GM12865 (cell line): Measurements from ENCODE around the gene NSG2.
A peak's percentile ranks its signal among the peaks of the same experiment; 100 is the strongest.

Source experiments
- DNase-seq: peaks from one replicate; pipeline ENCODE4 v3.0.0; 2010; ENCODE audit warnings: low read depth
- H3K4me3 ChIP-seq: 2 replicates; pipeline ENCODE4 v1.5.1; 2011; ENCODE audit warnings: mild to moderate bottlenecking, low read depth, low read length, control low read depth
- TF ChIP-seq, protein P1 (sequence below): IDR thresholded peaks from 2 replicates; pipeline ENCODE4 v1.5.1; 2011; ENCODE audit warnings: low read length, control low read depth, low read depth, inconsistent platforms; ENCODE audit not compliant: insufficient read depth; ENCODE audit errors: missing control alignments

The NSG2 gene

DNA sequence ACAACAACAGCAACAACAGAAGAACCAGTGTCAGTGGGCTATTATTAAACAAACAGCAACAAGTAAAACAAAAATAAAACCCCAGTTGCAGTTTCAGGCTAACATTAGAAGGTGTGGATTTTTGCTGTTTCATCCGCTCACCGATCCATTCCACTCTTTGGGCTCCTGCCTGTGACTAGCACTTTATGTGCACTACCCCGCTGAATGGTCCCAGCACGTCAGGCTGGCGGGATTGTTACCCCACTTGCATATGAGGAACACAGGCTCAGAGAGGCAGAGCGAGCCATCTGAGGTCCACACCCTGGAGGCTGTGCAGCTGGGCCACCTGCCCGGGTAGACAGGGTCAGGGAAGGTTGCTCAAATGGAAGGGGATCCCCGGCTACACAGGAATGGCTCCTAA, 26.0 kb downstream of the NSG2 start:
- no peak overlapping the region for H3K4me3 ChIP-seq

DNA sequence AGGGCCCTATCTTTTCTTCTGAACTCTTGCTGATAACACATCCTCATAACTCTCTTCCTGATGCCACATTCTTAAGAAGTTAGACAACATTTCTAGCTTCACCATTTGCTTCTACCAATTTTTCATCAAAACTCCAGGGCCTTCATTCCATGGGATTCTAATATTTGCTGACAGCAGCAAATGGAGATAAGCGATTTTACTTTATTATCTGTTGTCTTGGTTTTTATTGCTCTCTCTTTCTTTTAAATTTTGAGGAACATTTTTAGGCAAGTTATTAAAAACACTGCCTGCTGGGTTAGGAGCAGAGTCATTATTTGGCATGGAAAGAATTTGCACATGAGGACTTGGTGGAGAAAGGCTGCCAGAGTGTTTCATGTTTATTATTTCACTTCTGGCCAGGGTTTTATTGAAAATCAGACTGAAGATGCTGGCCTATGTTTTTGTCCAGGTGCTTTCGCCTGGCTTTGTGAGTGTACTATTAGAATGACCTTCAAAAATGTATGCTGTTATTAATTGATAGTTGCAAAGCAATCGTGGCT, 27.7 kb downstream of the NSG2 start:
- TF ChIP-seq, protein P1, sequence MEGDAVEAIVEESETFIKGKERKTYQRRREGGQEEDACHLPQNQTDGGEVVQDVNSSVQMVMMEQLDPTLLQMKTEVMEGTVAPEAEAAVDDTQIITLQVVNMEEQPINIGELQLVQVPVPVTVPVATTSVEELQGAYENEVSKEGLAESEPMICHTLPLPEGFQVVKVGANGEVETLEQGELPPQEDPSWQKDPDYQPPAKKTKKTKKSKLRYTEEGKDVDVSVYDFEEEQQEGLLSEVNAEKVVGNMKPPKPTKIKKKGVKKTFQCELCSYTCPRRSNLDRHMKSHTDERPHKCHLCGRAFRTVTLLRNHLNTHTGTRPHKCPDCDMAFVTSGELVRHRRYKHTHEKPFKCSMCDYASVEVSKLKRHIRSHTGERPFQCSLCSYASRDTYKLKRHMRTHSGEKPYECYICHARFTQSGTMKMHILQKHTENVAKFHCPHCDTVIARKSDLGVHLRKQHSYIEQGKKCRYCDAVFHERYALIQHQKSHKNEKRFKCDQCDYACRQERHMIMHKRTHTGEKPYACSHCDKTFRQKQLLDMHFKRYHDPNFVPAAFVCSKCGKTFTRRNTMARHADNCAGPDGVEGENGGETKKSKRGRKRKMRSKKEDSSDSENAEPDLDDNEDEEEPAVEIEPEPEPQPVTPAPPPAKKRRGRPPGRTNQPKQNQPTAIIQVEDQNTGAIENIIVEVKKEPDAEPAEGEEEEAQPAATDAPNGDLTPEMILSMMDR, result no peak
- no peak for DNase-seq
- no peak overlapping the region for H3K4me3 ChIP-seq

More for the DNA sequence above, 26.0 kb downstream of the NSG2 start:
- DNase-seq, result peak; percentile 9
- TF ChIP-seq, protein P1, result no peak

DNA sequence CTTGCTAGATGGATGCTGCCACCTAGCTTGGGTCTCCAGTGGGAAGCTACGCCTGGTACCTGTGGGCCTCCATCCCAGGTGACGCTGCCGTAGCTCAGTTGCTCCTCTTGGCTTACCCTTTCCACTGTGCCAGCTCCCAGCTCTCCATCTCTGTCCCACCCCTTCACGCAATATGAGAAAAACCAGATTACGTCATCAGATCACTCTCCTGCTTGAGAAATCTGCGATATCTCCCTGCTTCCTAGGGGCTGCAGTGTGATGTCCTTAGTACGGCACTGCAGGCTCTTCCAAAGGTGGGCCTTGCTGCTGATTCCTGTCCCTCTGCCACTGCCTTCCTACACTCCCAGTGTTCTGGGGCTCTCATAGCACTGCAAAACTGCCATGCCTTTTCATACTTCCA, 28.9 kb downstream of the NSG2 start:
- TF ChIP-seq, protein P1, result no peak
- DNase-seq, result no peak
- no peak overlapping the region for H3K4me3 ChIP-seq

DNA sequence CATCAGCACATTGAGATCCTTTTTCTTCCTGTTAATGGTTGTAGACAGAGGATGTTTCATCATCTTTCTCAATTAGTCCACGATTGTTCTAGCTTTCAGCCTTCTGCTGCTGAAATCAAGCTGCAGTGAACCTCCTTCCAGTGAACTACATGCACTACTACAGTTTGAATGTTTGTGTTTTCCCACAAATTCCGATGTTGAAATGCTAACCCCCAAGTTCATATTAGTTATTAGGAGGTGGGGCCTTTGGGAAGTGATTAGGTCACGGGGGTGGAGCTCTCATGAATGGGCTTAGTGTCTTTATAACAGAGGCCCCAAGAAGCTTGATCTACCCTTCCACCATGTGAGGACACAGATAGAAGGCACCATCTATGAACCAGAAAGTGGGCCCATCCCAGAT, 32.9 kb downstream of the NSG2 start:
- DNase-seq, result no peak
- TF ChIP-seq, protein P1, result no peak
- H3K4me3 ChIP-seq, result no peak overlapping the region

GRCh38 chr5:174082286-174082685, 36.8 kb downstream of the NSG2 start:
- DNase-seq, result no peak
- TF ChIP-seq, protein P1, result no peak
- no peak overlapping the region for H3K4me3 ChIP-seq

GRCh38 chr5:174083056-174083827, 37.7 kb downstream of the NSG2 start:
- DNase-seq, result no peak
- TF ChIP-seq, protein P1, result no peak
- H3K4me3 ChIP-seq, result no peak overlapping the region
